ENCODE measurements around the gene DECR2. TPM values are rescaled to one million over a fixed set of nuclear protein-coding genes. Genes with fewer than 3 reads are reported as not detected.

The DECR2 gene
- total and polyA plus RNA-seq, 12 donors = 7.0 to 26.0 (median 11.6) TPM

DNA sequence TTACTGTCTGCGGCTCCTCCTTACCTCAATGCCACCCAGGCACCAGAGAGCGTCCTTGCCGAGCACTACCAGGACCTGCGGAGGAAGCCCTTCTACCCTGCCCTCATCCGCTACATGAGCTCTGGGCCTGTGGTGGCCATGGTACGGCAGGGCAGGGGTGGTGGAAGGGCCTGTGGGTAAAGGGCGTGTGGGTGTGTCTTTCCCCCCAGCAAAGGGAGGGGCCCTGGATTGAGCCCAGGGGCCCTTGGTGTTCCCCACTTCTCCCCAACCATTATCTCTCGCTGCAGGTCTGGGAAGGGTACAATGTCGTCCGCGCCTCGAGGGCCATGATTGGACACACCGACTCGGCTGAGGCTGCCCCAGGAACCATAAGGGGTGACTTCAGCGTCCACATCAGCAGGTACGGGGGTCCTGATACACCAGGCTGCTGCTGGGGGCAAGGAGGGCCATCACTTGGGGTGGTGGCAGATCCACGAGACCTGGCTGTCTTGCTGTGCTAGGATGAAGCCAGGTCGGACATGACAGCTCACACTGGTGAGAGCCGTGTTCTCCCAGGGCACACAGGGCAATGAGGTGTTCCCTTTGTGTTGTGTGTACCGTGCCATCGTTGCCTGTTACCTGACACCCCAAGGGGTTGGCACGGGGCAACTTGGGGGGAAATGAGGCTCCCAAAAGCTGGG lies 2.2 kb upstream of the DECR2 start:
- 83% methylated on average over 22 of the region's 22 CpGs for WGBS, 2 donors
- no peaks in the 10 kb centered on the region for H3K9me3 ChIP-seq
- intact Hi-C loops (cut with DNase I) = loop anchor here in 2 of 10 donors (2.0 to 10.0 kb wide), 3 partner anchors 17 to 85 kb away; partner anchors contain the start of gene RAB11FIP3 (in 1 of the 2)
- H3K36me3 ChIP-seq = peaks cover 0 to 14% (median 0%) of the 10 kb centered on the region in 9 donors
- H3K27ac ChIP-seq = peak overlapping the region in 2 of 10 donors; percentile 93 to 97
- ATAC-seq (no peak), DNase-seq (no peak)
- H3K4me1 ChIP-seq = peaks cover 2 to 43% (median 29%) of the 10 kb centered on the region in 9 donors
- TF ChIP-seq, protein P1, sequence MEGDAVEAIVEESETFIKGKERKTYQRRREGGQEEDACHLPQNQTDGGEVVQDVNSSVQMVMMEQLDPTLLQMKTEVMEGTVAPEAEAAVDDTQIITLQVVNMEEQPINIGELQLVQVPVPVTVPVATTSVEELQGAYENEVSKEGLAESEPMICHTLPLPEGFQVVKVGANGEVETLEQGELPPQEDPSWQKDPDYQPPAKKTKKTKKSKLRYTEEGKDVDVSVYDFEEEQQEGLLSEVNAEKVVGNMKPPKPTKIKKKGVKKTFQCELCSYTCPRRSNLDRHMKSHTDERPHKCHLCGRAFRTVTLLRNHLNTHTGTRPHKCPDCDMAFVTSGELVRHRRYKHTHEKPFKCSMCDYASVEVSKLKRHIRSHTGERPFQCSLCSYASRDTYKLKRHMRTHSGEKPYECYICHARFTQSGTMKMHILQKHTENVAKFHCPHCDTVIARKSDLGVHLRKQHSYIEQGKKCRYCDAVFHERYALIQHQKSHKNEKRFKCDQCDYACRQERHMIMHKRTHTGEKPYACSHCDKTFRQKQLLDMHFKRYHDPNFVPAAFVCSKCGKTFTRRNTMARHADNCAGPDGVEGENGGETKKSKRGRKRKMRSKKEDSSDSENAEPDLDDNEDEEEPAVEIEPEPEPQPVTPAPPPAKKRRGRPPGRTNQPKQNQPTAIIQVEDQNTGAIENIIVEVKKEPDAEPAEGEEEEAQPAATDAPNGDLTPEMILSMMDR (IDR thresholded peaks at IDR 0.05) = no peak
- no peaks in the 10 kb centered on the region for H3K27me3 ChIP-seq
- H3K4me3 ChIP-seq = no peak overlapping the region

DNA sequence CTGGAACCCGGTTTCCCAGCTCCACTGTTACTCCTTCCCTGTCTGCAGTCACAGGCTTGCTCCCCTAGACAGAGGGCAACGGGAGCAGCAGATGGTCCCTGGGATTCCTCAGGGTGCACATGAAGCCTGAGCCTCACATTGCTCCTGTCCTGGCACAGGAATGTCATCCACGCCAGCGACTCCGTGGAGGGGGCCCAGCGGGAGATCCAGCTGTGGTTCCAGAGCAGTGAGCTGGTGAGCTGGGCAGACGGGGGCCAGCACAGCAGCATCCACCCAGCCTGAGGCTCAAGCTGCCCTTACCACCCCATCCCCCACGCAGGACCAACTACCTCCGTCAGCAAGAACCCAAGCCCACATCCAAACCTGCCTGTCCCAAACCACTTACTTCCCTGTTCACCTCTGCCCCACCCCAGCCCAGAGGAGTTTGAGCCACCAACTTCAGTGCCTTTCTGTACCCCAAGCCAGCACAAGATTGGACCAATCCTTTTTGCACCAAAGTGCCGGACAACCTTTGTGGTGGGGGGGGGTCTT lies 1.6 kb upstream of the DECR2 start:
- H3K9me3 ChIP-seq = no peaks in the 10 kb centered on the region
- intact Hi-C loops (cut with DNase I) = loop anchor here in 2 of 10 donors (2.0 kb wide), 2 partner anchors 17 to 25 kb away; partner anchors contain the start of gene RAB11FIP3 (in 1 of the 2)
- peaks cover 2 to 43% (median 29%) of the 10 kb centered on the region in 9 donors for H3K4me1 ChIP-seq
- H3K27ac ChIP-seq = peak overlapping the region in 6 of 10 donors; percentile 89 to 97 (median 93)
- peaks cover 0 to 14% (median 0%) of the 10 kb centered on the region in 9 donors for H3K36me3 ChIP-seq
- no peaks in the 10 kb centered on the region for H3K27me3 ChIP-seq
- WGBS, 2 donors = 68 to 76% methylated on average over 10 of the region's 10 CpGs
- no peak for ATAC-seq
- DNase-seq = no peak
- peak overlapping the region in 4 of 10 donors; percentile 76 to 96 (median 92) for H3K4me3 ChIP-seq
- TF ChIP-seq, protein P1 (IDR thresholded peaks at IDR 0.05) = no peak

DNA sequence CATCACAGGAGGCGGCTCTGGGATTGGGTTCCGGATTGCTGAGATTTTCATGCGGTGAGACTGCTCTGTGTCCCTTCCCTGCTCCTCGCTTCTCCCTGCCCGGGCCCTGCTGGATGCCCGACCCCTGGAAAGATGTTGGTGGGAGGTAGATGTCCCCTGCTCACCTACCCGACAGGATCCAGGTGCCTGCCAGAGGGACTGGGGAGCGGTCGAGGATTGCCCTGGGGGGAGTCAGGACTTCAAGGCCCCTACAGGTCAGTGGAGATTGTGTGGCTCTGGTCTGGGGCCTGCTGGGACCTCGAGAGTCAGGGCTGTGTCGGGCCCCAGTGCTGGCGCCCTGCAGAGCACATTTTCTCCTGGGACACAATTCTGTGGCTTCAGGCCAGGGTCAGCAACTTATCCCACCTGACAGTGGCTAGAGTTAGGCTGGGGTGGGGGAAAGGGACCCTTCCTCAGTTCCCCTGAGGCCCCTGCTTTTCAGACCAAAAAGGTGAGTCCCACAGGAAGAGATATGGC lies 3.3 kb downstream of the DECR2 start:
- intact Hi-C loops (cut with DNase I) = no loop called here
- Histone ChIP-seq H3K4me3 (no peak overlapping the region), H3K27ac (no peak overlapping the region), H3K9me3 (no peaks in the 10 kb centered on the region), H3K36me3 (peaks cover 0 to 11% (median 0%) of the 10 kb centered on the region in 9 donors), H3K4me1 (peaks cover 0 to 21% (median 13%) of the 10 kb centered on the region in 9 donors), H3K27me3 (no peaks in the 10 kb centered on the region)
- DNase-seq = no peak
- 91 to 93% methylated on average over 12 of the region's 12 CpGs for WGBS, 2 donors
- TF ChIP-seq, protein P1 (IDR thresholded peaks at IDR 0.05) = no peak
- no peak for ATAC-seq

DNA sequence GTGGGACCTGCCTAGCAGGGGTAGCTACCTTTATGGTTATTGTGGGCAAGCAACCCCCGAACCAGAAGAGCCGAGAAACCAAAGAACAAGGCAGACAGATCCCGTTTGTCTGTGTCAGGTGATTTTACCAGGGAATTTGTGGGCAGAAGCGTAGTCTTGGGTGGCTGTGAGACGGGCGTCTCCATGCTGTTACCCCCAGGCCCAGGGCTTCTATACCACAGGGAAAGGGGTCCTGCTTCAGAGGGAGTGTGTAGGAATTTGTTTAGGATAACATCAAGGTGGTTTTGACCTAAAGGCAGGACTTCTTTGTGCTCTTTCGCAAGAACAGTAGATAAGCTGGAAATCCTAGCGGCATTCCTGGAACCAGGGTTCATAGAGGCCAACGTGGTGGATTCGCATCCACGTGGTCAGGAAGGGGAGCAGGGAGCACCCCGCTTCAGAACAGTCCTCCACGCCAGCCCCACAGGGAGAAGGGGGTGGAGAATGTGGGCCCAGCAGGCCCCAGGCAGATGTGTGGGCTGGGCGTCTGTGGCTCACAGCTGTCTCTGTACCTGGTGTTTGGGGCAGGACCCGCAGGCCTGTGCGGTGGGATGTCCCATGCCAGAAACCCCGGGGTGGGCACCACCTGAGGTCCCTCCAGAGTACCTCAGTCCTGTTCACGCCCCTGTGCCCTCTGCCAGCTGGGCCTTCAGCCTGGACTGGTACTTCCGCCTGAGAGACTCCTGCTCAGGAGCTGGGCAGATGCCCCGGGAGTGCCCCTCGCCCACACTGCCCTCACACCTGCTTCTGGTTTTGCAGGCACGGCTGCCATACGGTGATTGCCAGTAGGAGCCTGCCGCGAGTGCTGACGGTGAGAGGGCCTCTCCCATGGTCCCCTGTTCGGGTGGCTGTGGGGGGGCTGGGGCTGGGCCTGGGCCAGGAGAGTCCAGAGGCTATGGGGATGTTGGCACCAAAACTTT lies 4.1 kb downstream of the DECR2 start:
- Histone ChIP-seq H3K4me3 (no peak overlapping the region), H3K4me1 (peaks cover 0 to 14% (median 8%) of the 10 kb centered on the region in 9 donors), H3K36me3 (peaks cover 0 to 13% (median 0%) of the 10 kb centered on the region in 9 donors), H3K27ac (no peak overlapping the region), H3K9me3 (no peaks in the 10 kb centered on the region), H3K27me3 (no peaks in the 10 kb centered on the region)
- TF ChIP-seq, protein P1 (IDR thresholded peaks at IDR 0.05) = no peak
- DNase-seq = no peak
- intact Hi-C loops (cut with DNase I) = no loop called here
- WGBS, 2 donors = 91 to 92% methylated on average over 27 of the region's 27 CpGs
- ATAC-seq = no peak

Data from heart right ventricle (tissue), 16 donors.